HEK293 (cell line): ENCODE measurements around the gene WDR64.

Source experiments
- CTCF ChIA-PET: fragments of 350-600 bp; formaldehyde crosslinking; extraction: SDS; loops from one replicate; lab custom pipeline; 2021; ENCODE audit warnings: antibody characterized with exemption; lab: Yijun Ruan, JAX
- POLR2A ChIA-PET: fragments of 300-600 bp; formaldehyde crosslinking; extraction: SDS; loops from one replicate; lab custom pipeline; 2020; ENCODE audit warnings: antibody characterized with exemption, inconsistent platforms; lab: Yijun Ruan, JAX
- H3K27ac ChIP-seq: fragments of 200-500 bp; sonication (Bioruptor generic); 2 replicates; pipeline ENCODE4 v1.5.1; 2014; ENCODE audit warnings: low read depth, low read length, control low read depth, inconsistent platforms; ENCODE audit errors: extremely low read depth
- H3K36me3 ChIP-seq, 2 experiments: fragments of 200-500 bp in 1 of 2; sonication (Bioruptor generic) in 1 of 2; 1 replicate in 1 of 2; 2 replicates in 1 of 2; pipeline ENCODE4 v1.5.1; 2014 to 2017; ENCODE audit warnings: inconsistent platforms in 2 of 2, low read length in 2 of 2; ENCODE audit not compliant: control insufficient read depth in 2 of 2, insufficient read depth in 1 of 2
- H3K4me1 ChIP-seq: fragments of 200-500 bp; sonication (Bioruptor generic); 2 replicates; pipeline ENCODE4 v1.5.1; 2014; ENCODE audit warnings: mild to moderate bottlenecking, low read length, inconsistent platforms; ENCODE audit not compliant: control insufficient read depth, insufficient read depth
- H3K4me3 ChIP-seq: 2 replicates; pipeline ENCODE4 v1.5.1; 2011; ENCODE audit warnings: low read depth, mild to moderate bottlenecking, control low read depth, low read length, moderate library complexity
- H3K9me3 ChIP-seq: fragments of 200-500 bp; sonication (Bioruptor generic); 2 replicates; pipeline ENCODE4 v1.5.1; 2014; ENCODE audit warnings: low read depth, low read length, inconsistent platforms; ENCODE audit not compliant: control insufficient read depth, insufficient read depth
- GLI4 ChIP-seq: fragments of 450-650 bp; formaldehyde crosslinking; IDR thresholded peaks from 2 replicates; pipeline ENCODE4 v1.5.1; 2016; ENCODE audit warnings: missing biosample characterization, missing genetic modification characterization
- KLF10 ChIP-seq: fragments of 450-650 bp; IDR thresholded peaks from 2 replicates; pipeline ENCODE4 v1.5.1; 2018; ENCODE audit warnings: missing biosample characterization, mild to moderate bottlenecking, missing genetic modification characterization
- KLF16 ChIP-seq: fragments of 450-650 bp; formaldehyde crosslinking; IDR thresholded peaks from 2 replicates; pipeline ENCODE4 v1.5.1; 2017; ENCODE audit warnings: missing biosample characterization, missing genetic modification characterization
- MZF1 ChIP-seq: fragments of 450-650 bp; formaldehyde crosslinking; IDR thresholded peaks from 2 replicates; pipeline ENCODE4 v1.5.1; 2017; ENCODE audit warnings: missing biosample characterization, missing genetic modification characterization, borderline replicate concordance
- RBAK ChIP-seq: fragments of 450-650 bp; formaldehyde crosslinking; IDR thresholded peaks from 2 replicates; pipeline ENCODE4 v1.5.1; 2016; ENCODE audit warnings: missing biosample characterization, missing genetic modification characterization
- SP7 ChIP-seq: fragments of 450-650 bp; formaldehyde crosslinking; IDR thresholded peaks from 2 replicates; pipeline ENCODE4 v1.5.1; 2016; ENCODE audit warnings: missing biosample characterization, missing genetic modification characterization
- TRIM28 ChIP-seq: IDR thresholded peaks from 2 replicates; pipeline ENCODE4 v1.6.1; 2011; ENCODE audit warnings: low read length, control low read depth, borderline replicate concordance
- ZBTB21 ChIP-seq: fragments of 450-650 bp; formaldehyde crosslinking; IDR thresholded peaks from 2 replicates; pipeline ENCODE4 v1.5.1; 2017; ENCODE audit warnings: missing biosample characterization, missing genetic modification characterization
- ZEB2 ChIP-seq: fragments of 450-650 bp; formaldehyde crosslinking; IDR thresholded peaks from 2 replicates; pipeline ENCODE4 v1.5.1; 2016; ENCODE audit warnings: missing biosample characterization, missing genetic modification characterization
- ZNF248 ChIP-seq: fragments of 450-650 bp; formaldehyde crosslinking; IDR thresholded peaks from 2 replicates; pipeline ENCODE4 v1.5.1; 2017; ENCODE audit warnings: missing biosample characterization, missing genetic modification characterization
- ZNF266 ChIP-seq: fragments of 450-650 bp; formaldehyde crosslinking; IDR thresholded peaks from 2 replicates; pipeline ENCODE4 v1.5.1; 2016; ENCODE audit warnings: missing biosample characterization, missing genetic modification characterization, low read depth
- ZNF335 ChIP-seq: fragments of 450-650 bp; formaldehyde crosslinking; conservative IDR thresholded peaks from 2 replicates; pipeline ENCODE4 v1.5.1; 2016; ENCODE audit warnings: missing biosample characterization, missing genetic modification characterization
- ZNF510 ChIP-seq: fragments of 450-650 bp; formaldehyde crosslinking; IDR thresholded peaks from 2 replicates; pipeline ENCODE4 v1.5.1; 2018; ENCODE audit warnings: mild to moderate bottlenecking, missing genetic modification characterization, missing biosample characterization; ENCODE audit not compliant: insufficient replicate concordance
- ZNF660 ChIP-seq: fragments of 450-650 bp; IDR thresholded peaks from 2 replicates; pipeline ENCODE4 v1.5.1; 2018; ENCODE audit warnings: missing biosample characterization, mild to moderate bottlenecking, missing genetic modification characterization
- ZNF707 ChIP-seq: fragments of 450-650 bp; formaldehyde crosslinking; IDR thresholded peaks from 2 replicates; pipeline ENCODE4 v1.5.1; 2016; ENCODE audit warnings: missing biosample characterization, missing genetic modification characterization
- ZNF768 ChIP-seq: fragments of 450-650 bp; formaldehyde crosslinking; IDR thresholded peaks from 2 replicates; pipeline ENCODE4 v1.5.1; 2018; ENCODE audit warnings: missing biosample characterization, mild to moderate bottlenecking, missing genetic modification characterization
- TF ChIP-seq, protein P1 (sequence below): fragments of 450-650 bp; formaldehyde crosslinking; IDR thresholded peaks from 2 replicates; pipeline ENCODE4 v1.5.1; 2016; ENCODE audit warnings: missing biosample characterization, missing genetic modification characterization
- TF ChIP-seq, protein P2 (sequence below): fragments of 450-650 bp; IDR thresholded peaks from 2 replicates; pipeline ENCODE4 v1.5.1; 2018; ENCODE audit warnings: missing biosample characterization, mild to moderate bottlenecking, missing genetic modification characterization
- TF ChIP-seq, protein P3 (sequence below): fragments of 450-650 bp; formaldehyde crosslinking; IDR thresholded peaks from 2 replicates; pipeline ENCODE4 v1.5.1; 2017; ENCODE audit warnings: missing biosample characterization, missing genetic modification characterization
- TF ChIP-seq, protein P4 (sequence below): fragments of 450-650 bp; formaldehyde crosslinking; IDR thresholded peaks from 2 replicates; pipeline ENCODE4 v1.5.1; 2016; ENCODE audit warnings: missing biosample characterization, missing genetic modification characterization
- TF ChIP-seq, protein P5 (sequence below): fragments of 450-650 bp; formaldehyde crosslinking; IDR thresholded peaks from 2 replicates; pipeline ENCODE4 v1.5.1; 2016; ENCODE audit warnings: missing biosample characterization, missing genetic modification characterization

The WDR64 gene

DNA sequence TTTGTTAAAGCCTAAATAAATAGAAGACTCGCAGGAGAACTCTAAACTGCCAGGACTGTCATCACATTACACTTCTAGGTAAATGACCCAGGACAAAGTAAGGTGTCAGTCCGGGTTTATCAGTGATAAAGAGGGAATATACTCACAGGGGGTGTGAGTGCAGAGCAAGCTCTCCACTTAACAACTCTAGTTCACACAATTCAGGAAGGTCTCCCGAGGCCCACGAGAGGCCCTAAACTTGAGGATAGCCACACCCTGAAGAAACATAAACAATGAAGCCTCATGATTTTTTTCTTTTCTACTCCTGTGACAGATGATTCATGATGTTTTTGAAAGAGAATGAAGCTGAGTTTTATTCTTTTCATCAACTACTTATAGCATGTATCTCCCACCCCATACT lies 130.3 kb downstream of the WDR64 start (continued):
- TF ChIP-seq, protein P1, sequence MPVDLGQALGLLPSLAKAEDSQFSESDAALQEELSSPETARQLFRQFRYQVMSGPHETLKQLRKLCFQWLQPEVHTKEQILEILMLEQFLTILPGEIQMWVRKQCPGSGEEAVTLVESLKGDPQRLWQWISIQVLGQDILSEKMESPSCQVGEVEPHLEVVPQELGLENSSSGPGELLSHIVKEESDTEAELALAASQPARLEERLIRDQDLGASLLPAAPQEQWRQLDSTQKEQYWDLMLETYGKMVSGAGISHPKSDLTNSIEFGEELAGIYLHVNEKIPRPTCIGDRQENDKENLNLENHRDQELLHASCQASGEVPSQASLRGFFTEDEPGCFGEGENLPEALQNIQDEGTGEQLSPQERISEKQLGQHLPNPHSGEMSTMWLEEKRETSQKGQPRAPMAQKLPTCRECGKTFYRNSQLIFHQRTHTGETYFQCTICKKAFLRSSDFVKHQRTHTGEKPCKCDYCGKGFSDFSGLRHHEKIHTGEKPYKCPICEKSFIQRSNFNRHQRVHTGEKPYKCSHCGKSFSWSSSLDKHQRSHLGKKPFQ (tag by site-specific recombination): peak; percentile 88
- peak; percentile 48; the same call in 1 of the 2 replicates for TF ChIP-seq TRIM28
- TF ChIP-seq KLF16 (tag by site-specific recombination): no peak
- TF ChIP-seq ZNF510 (tag by site-specific recombination): no peak
- TF ChIP-seq ZEB2: no peak

DNA sequence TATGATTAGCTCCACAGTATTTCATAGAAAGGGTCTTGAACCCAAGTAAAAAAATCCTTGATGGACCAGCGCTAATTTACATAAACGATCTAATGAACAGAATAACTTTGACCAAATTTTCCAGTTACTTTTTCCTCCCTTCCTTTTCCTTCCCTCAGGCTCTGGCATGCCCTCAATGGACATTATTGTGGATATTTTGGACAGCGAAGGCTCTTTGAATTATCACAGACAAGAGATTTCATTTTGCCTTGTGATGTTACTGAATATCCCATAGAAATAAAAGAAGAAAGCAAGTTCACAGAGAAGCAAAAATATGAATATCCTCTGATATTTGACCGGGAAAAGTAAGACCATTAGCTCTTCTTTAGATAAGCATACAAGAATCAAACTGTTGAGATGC lies 135.6 kb downstream of the WDR64 start:
- ChIA-PET POLR2A (no interaction called here), CTCF (interaction anchor here (0.6 to 1.2 kb wide), 4 partner anchors 10 to 177 kb away, joined by 3 read pairs; no protein-coding TSS in a partner anchor)
- no peaks in the 10 kb centered on the region for H3K9me3 ChIP-seq
- TF ChIP-seq ZNF660 (no peak), ZNF335 (tag by site-specific recombination) (no peak), SP7 (tag by site-specific recombination) (no peak), MZF1 (tag by site-specific recombination) (no peak), RBAK (tag by site-specific recombination) (no peak), GLI4 (tag by site-specific recombination) (no peak), ZNF248 (no peak), KLF10 (tag by site-specific recombination) (no peak), ZNF266 (tag by site-specific recombination) (no peak), ZNF768 (no peak), ZBTB21 (tag by site-specific recombination) (no peak), ZNF707 (no peak)
- TF ChIP-seq, protein P2, sequence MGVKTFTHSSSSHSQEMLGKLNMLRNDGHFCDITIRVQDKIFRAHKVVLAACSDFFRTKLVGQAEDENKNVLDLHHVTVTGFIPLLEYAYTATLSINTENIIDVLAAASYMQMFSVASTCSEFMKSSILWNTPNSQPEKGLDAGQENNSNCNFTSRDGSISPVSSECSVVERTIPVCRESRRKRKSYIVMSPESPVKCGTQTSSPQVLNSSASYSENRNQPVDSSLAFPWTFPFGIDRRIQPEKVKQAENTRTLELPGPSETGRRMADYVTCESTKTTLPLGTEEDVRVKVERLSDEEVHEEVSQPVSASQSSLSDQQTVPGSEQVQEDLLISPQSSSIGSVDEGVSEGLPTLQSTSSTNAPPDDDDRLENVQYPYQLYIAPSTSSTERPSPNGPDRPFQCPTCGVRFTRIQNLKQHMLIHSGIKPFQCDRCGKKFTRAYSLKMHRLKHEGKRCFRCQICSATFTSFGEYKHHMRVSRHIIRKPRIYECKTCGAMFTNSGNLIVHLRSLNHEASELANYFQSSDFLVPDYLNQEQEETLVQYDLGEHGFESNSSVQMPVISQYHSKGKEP (tag by site-specific recombination): no peak
- TF ChIP-seq, protein P3, sequence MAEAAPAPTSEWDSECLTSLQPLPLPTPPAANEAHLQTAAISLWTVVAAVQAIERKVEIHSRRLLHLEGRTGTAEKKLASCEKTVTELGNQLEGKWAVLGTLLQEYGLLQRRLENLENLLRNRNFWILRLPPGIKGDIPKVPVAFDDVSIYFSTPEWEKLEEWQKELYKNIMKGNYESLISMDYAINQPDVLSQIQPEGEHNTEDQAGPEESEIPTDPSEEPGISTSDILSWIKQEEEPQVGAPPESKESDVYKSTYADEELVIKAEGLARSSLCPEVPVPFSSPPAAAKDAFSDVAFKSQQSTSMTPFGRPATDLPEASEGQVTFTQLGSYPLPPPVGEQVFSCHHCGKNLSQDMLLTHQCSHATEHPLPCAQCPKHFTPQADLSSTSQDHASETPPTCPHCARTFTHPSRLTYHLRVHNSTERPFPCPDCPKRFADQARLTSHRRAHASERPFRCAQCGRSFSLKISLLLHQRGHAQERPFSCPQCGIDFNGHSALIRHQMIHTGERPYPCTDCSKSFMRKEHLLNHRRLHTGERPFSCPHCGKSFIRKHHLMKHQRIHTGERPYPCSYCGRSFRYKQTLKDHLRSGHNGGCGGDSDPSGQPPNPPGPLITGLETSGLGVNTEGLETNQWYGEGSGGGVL (tag by site-specific recombination): no peak
- TF ChIP-seq, protein P4, sequence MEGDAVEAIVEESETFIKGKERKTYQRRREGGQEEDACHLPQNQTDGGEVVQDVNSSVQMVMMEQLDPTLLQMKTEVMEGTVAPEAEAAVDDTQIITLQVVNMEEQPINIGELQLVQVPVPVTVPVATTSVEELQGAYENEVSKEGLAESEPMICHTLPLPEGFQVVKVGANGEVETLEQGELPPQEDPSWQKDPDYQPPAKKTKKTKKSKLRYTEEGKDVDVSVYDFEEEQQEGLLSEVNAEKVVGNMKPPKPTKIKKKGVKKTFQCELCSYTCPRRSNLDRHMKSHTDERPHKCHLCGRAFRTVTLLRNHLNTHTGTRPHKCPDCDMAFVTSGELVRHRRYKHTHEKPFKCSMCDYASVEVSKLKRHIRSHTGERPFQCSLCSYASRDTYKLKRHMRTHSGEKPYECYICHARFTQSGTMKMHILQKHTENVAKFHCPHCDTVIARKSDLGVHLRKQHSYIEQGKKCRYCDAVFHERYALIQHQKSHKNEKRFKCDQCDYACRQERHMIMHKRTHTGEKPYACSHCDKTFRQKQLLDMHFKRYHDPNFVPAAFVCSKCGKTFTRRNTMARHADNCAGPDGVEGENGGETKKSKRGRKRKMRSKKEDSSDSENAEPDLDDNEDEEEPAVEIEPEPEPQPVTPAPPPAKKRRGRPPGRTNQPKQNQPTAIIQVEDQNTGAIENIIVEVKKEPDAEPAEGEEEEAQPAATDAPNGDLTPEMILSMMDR (tag by site-specific recombination): no peak
- TF ChIP-seq, protein P5, sequence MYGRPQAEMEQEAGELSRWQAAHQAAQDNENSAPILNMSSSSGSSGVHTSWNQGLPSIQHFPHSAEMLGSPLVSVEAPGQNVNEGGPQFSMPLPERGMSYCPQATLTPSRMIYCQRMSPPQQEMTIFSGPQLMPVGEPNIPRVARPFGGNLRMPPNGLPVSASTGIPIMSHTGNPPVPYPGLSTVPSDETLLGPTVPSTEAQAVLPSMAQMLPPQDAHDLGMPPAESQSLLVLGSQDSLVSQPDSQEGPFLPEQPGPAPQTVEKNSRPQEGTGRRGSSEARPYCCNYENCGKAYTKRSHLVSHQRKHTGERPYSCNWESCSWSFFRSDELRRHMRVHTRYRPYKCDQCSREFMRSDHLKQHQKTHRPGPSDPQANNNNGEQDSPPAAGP (tag by site-specific recombination): no peak
- H3K27ac ChIP-seq: no peak overlapping the region
- no peaks in the 10 kb centered on the region for H3K36me3 ChIP-seq
- peaks cover 3% of the 10 kb centered on the region; the same call in 1 of the 2 replicates for H3K4me1 ChIP-seq
- no peak overlapping the region for H3K4me3 ChIP-seq
